Effector CD4-positive, alpha-beta T cell (primary cell): ENCODE data around the gene ZACN.

Experiments used
- DNase-seq: peaks from one replicate; pipeline ENCODE4 v3.0.0-alpha.2; 2020

ZACN gene

GRCh38 chr17:76104140-76104895 is 25.3 kb downstream of the ZACN start:
- no peak for DNase-seq

GRCh38 chr17:76104896-76105231 is 25.9 kb downstream of the ZACN start:
- DNase-seq: no peak

GRCh38 chr17:76106703-76107102 is 27.7 kb downstream of the ZACN start:
- no peak for DNase-seq

GRCh38 chr17:76107509-76107908 is 28.5 kb downstream of the ZACN start:
- no peak for DNase-seq

- DNase-seq: no peak
These were observed 33.0 kb downstream of the ZACN start for GRCh38 chr17:76111956-76112355.

GRCh38 chr17:76115138-76115754 is 36.3 kb downstream of the ZACN start:
- no peak for DNase-seq

GRCh38 chr17:76119409-76120371 is 40.7 kb downstream of the ZACN start:
- DNase-seq: no peak

- DNase-seq: no peak
These were observed 41.7 kb downstream of the ZACN start for GRCh38 chr17:76120658-76121008.

GRCh38 chr17:76121932-76122430 is 43.0 kb downstream of the ZACN start:
- DNase-seq: no peak

- DNase-seq: no peak
These were observed 43.6 kb downstream of the ZACN start for GRCh38 chr17:76122431-76123190.

- DNase-seq: no peak
These were observed 44.2 kb downstream of the ZACN start for GRCh38 chr17:76123191-76123499.

GRCh38 chr17:76123749-76124581 is 45.0 kb downstream of the ZACN start:
- no peak for DNase-seq

GRCh38 chr17:76124582-76125390 is 45.8 kb downstream of the ZACN start:
- no peak for DNase-seq

GRCh38 chr17:76125391-76125675 is 46.4 kb downstream of the ZACN start:
- no peak for DNase-seq

- no peak for DNase-seq
These were observed 46.9 kb downstream of the ZACN start for GRCh38 chr17:76125922-76126321.

GRCh38 chr17:76130473-76130872 is 51.5 kb downstream of the ZACN start:
- no peak for DNase-seq

GRCh38 chr17:76131051-76131691 is 52.2 kb downstream of the ZACN start:
- DNase-seq: no peak

GRCh38 chr17:76131692-76132573 is 53.0 kb downstream of the ZACN start:
- no peak for DNase-seq
